PC-9 (cell line): Measurements from ENCODE around the gene GRK7. TPM values are rescaled to one million over a fixed set of nuclear protein-coding genes. Genes with fewer than 3 reads are reported as not detected.

Source experiments
- BruUV-seq: library from RNA; stranded (reverse); fragments of 400-500 nt; replicated peaks from 2 replicates; lab custom pipeline; 2021; lab: Mats Ljungman, UMichigan
- CTCF ChIA-PET: fragments of 300-600 bp; sonication (Branson Sonifier 250); formaldehyde crosslinking; loops from one replicate; lab custom pipeline; 2022; ENCODE audit warnings: antibody characterized with exemption; lab: Charles Lee
- POLR2A ChIA-PET: fragments of 300-600 bp; sonication (Branson Sonifier 250); formaldehyde crosslinking; loops from one replicate; lab custom pipeline; 2022; ENCODE audit warnings: antibody characterized with exemption; ENCODE audit not compliant: unreplicated experiment; lab: Charles Lee
- DNase-seq, 2 experiments: peaks; one replicate each; pipeline versions ENCODE4 v3.0.0 to v3.0.0-alpha.2; 2015 to 2022; ENCODE audit warnings: mixed read lengths in 1 of 2
- H2AFZ ChIP-seq: fragments of 200-600 bp; sonication (generic); 2 replicates; pipeline ENCODE4 v1.8.1; 2017; ENCODE audit warnings: antibody characterized with exemption
- H3F3A ChIP-seq: fragments of 200-600 bp; sonication (generic); 2 replicates; pipeline ENCODE4 v1.8.1; 2017; ENCODE audit warnings: antibody characterized with exemption, mild to moderate bottlenecking, low read depth; ENCODE audit not compliant: insufficient read depth
- H3K27ac ChIP-seq: fragments of 200-600 bp; sonication (generic); 2 replicates; pipeline ENCODE4 v1.6.1; 2016; ENCODE audit warnings: mixed run types
- H3K27me3 ChIP-seq: fragments of 200-600 bp; sonication (generic); 2 replicates; pipeline ENCODE4 v1.6.1; 2016; ENCODE audit warnings: low read depth, mixed run types; ENCODE audit not compliant: insufficient read depth
- H3K36me3 ChIP-seq: fragments of 200-600 bp; sonication (generic); 2 replicates; pipeline ENCODE4 v1.6.1; 2016; ENCODE audit warnings: low read depth, mixed run types
- H3K4me1 ChIP-seq: fragments of 200-600 bp; sonication (generic); replicated peaks from 2 replicates; pipeline ENCODE4 v1.6.1; 2016; ENCODE audit warnings: mixed run types; ENCODE audit not compliant: insufficient read depth
- H3K4me2 ChIP-seq: fragments of 200-600 bp; sonication (generic); 2 replicates; pipeline ENCODE4 v1.6.1; 2017; ENCODE audit warnings: mixed run types
- H3K4me3 ChIP-seq: fragments of 200-600 bp; sonication (generic); 2 replicates; pipeline ENCODE4 v1.6.1; 2016; ENCODE audit warnings: mixed run types
- H3K79me2 ChIP-seq: fragments of 200-600 bp; sonication (generic); 2 replicates; pipeline ENCODE4 v1.6.1; 2017; ENCODE audit warnings: low read depth, mixed run types
- H3K9me2 ChIP-seq: fragments of 200-600 bp; sonication (generic); 2 replicates; pipeline ENCODE4 v1.8.1; 2017; ENCODE audit warnings: mild to moderate bottlenecking; ENCODE audit not compliant: insufficient read depth
- H3K9me3 ChIP-seq: fragments of 200-600 bp; sonication (generic); 2 replicates; pipeline ENCODE4 v1.8.1; 2016; ENCODE audit warnings: low read depth; ENCODE audit not compliant: insufficient read depth
- H4K20me1 ChIP-seq: fragments of 200-600 bp; sonication (generic); 2 replicates; pipeline ENCODE4 v1.8.1; 2017; ENCODE audit not compliant: insufficient read depth
- CTCF ChIP-seq: fragments of 200-600 bp; sonication (generic); conservative IDR thresholded peaks from 2 replicates; pipeline ENCODE4 v1.6.1; 2017; ENCODE audit warnings: mixed run types, antibody characterized with exemption, mild to moderate bottlenecking, moderate library complexity
- EZH2 ChIP-seq: fragments of 200-600 bp; sonication (generic); IDR thresholded peaks from 2 replicates; pipeline ENCODE4 v1.8.0; 2017; ENCODE audit warnings: antibody characterized with exemption, low read depth
- intact Hi-C: fragments of 100-400 bp; cut with micrococcal nuclease; formaldehyde crosslinking; loops from one replicate; pipeline ENCODE4 v1.10.0; 2022; ENCODE audit not compliant: unreplicated experiment
- total RNA-seq: library from RNA; stranded (reverse); gene quantifications from 2 replicates; pipeline ENCODE4 v1.2.3, GENCODE V29; 2021

GRK7 gene
- total RNA-seq, 1 experiment from 2014 or later: not detected

- ChIA-PET POLR2A (interaction anchor here (0.5 to 0.7 kb wide), 3 partner anchors 252 to 341 kb away, joined by 3 to 8 read pairs (median 7); no protein-coding TSS in a partner anchor), CTCF (interaction anchor here (0.6 to 1.6 kb wide), 5 partner anchors 136 to 266 kb away, joined by 3 to 12 read pairs (median 5); no protein-coding TSS in a partner anchor)
- BruUV-seq: TSS peak; percentile 43
- Histone ChIP-seq H3F3A (peaks cover 10% of the 10 kb centered on the region; the same call in 1 of the 2 replicates), H3K9me2 (no peaks in the 10 kb centered on the region), H3K79me2 (peaks cover 53% of the 10 kb centered on the region), H4K20me1 (peaks cover 18% of the 10 kb centered on the region), H3K36me3 (peaks cover 9% of the 10 kb centered on the region; the same call in 1 of the 2 replicates), H2AFZ (peak overlapping the region; percentile 89), H3K27me3 (no peaks in the 10 kb centered on the region), H3K9me3 (no peaks in the 10 kb centered on the region), H3K4me1 (peaks cover 21% of the 10 kb centered on the region), H3K27ac (peak overlapping the region; percentile 84), H3K4me3 (peak overlapping the region; percentile 94), H3K4me2 (peak overlapping the region; percentile 99)
- intact Hi-C loops: loop anchor here (1.0 to 10.0 kb wide), 11 partner anchors 92 to 541 kb away; partner anchors contain the start of gene GK5
- DNase-seq: peak in 1 of 2 experiments; percentile 47
- no peak for TF ChIP-seq EZH2
- TF ChIP-seq CTCF: no peak
Observed at GRCh38 chr3:141738891-141739363, 24.3 kb upstream of the GRK7 start.

- Histone ChIP-seq H3K9me3 (no peaks in the 10 kb centered on the region), H3K4me3 (peak overlapping the region; percentile 94), H3K79me2 (peaks cover 58% of the 10 kb centered on the region), H3K9me2 (no peaks in the 10 kb centered on the region), H3F3A (peaks cover 10% of the 10 kb centered on the region; the same call in 1 of the 2 replicates), H3K27ac (peak overlapping the region; percentile 84), H4K20me1 (peaks cover 26% of the 10 kb centered on the region), H3K36me3 (peaks cover 14% of the 10 kb centered on the region), H3K4me2 (peak overlapping the region; percentile 99), H3K27me3 (no peaks in the 10 kb centered on the region), H2AFZ (no peak overlapping the region), H3K4me1 (peaks cover 21% of the 10 kb centered on the region)
- intact Hi-C loops: loop anchor here (2.0 to 10.0 kb wide), 5 partner anchors 92 to 425 kb away; no protein-coding TSS in a partner anchor
- no peak for DNase-seq
- ChIA-PET CTCF (interaction anchor here (0.6 to 1.6 kb wide), 5 partner anchors 9 to 486 kb away, joined by 4 to 7 read pairs (median 7); no protein-coding TSS in a partner anchor), POLR2A (interaction anchor here (0.7 kb wide), 1 partner anchor 138 kb away, joined by 8 read pairs; no protein-coding TSS in a partner anchor)
- BruUV-seq: no TSS peak
- no peak for TF ChIP-seq CTCF
- TF ChIP-seq EZH2: no peak
Observed at GRCh38 chr3:141739731-141740130, 23.5 kb upstream of the GRK7 start.

- DNase-seq: no peak
- CTCF ChIA-PET: interaction anchor here (0.6 to 0.7 kb wide), 4 partner anchors 10 to 486 kb away, joined by 4 to 7 read pairs (median 7); no protein-coding TSS in a partner anchor
Observed at GRCh38 chr3:141740349-141740748, 22.9 kb upstream of the GRK7 start.

More at GRCh38 chr3:141740349-141740748, 22.9 kb upstream of the GRK7 start:
- Histone ChIP-seq H3K27me3 (no peaks in the 10 kb centered on the region), H3K27ac (peak overlapping the region; percentile 84; the same call in 1 of the 2 replicates), H3K9me2 (no peaks in the 10 kb centered on the region), H3F3A (peaks cover 10% of the 10 kb centered on the region; the same call in 1 of the 2 replicates), H3K36me3 (peaks cover 17% of the 10 kb centered on the region), H3K4me3 (no peak overlapping the region; the same call in 1 of the 2 replicates), H3K79me2 (peaks cover 58% of the 10 kb centered on the region), H2AFZ (no peak overlapping the region), H3K9me3 (no peaks in the 10 kb centered on the region), H3K4me1 (peaks cover 21% of the 10 kb centered on the region), H4K20me1 (peaks cover 26% of the 10 kb centered on the region), H3K4me2 (peak overlapping the region; percentile 99)
- POLR2A ChIA-PET: interaction anchor here (0.7 kb wide), 1 partner anchor 137 kb away, joined by 8 read pairs; no protein-coding TSS in a partner anchor
- intact Hi-C loops: no loop called here
- no TSS peak for BruUV-seq
- TF ChIP-seq EZH2 (no peak), CTCF (no peak)
